Nephron (organoid): ENCODE results near the gene HES2.
A peak's percentile ranks its signal among the peaks of the same experiment; 100 is the strongest.
"Not testable (repeated sequence)": the region's sequence is repeated elsewhere in the genome, so short reads cannot be mapped to it uniquely, and the experiment has no call there.

Source experiments
- H3K27ac Mint-ChIP-seq, 3 experiments: 2 replicates each; pipeline ENCODE4 v1.8.0; 2020; ENCODE audit warnings: mixed read lengths in 3 of 3, mild to moderate bottlenecking in 2 of 3, moderate library complexity in 1 of 3
- H3K27me3 Mint-ChIP-seq: 2 replicates; pipeline ENCODE4 v1.8.0; 2021; ENCODE audit warnings: low read depth, mild to moderate bottlenecking, moderate library complexity, mixed read lengths
- H3K36me3 Mint-ChIP-seq: 2 replicates; pipeline ENCODE4 v1.8.0; 2020; ENCODE audit warnings: low read depth, mixed read lengths
- H3K4me1 Mint-ChIP-seq: 2 replicates; pipeline ENCODE4 v1.8.0; 2020; ENCODE audit warnings: mixed read lengths
- H3K4me3 Mint-ChIP-seq, 3 experiments: 2 replicates each; pipeline ENCODE4 v1.8.0; 2020; ENCODE audit warnings: mild to moderate bottlenecking in 3 of 3, mixed read lengths in 3 of 3, moderate library complexity in 2 of 3
- H3K9me3 Mint-ChIP-seq: 2 replicates; pipeline ENCODE4 v1.8.0; 2020; ENCODE audit warnings: mixed read lengths
- CTCF ChIP-seq, 3 experiments: fragments of 200-600 bp; sonication (generic); IDR thresholded peaks; one replicate each; pipeline ENCODE4 v1.5.0; 2021; ENCODE audit warnings: antibody characterized with exemption in 3 of 3; ENCODE audit not compliant: unreplicated experiment in 3 of 3

The HES2 gene

GRCh38 chr1:6443339-6444115 is 23.8 kb upstream of the HES2 start:
- H3K27me3 Mint-ChIP-seq, result peaks cover 66% of the 10 kb centered on the region
- H3K4me1 Mint-ChIP-seq, result no peaks in the 10 kb centered on the region
- H3K27ac Mint-ChIP-seq, result no peak overlapping the region
- TF ChIP-seq CTCF (IDR thresholded peaks at IDR 0.05; ENCODE audit: unreplicated experiment in 3 of 3), result no peak
- no peaks in the 10 kb centered on the region for H3K9me3 Mint-ChIP-seq
- H3K36me3 Mint-ChIP-seq, result no peaks in the 10 kb centered on the region
- no peak overlapping the region for H3K4me3 Mint-ChIP-seq

DNA sequence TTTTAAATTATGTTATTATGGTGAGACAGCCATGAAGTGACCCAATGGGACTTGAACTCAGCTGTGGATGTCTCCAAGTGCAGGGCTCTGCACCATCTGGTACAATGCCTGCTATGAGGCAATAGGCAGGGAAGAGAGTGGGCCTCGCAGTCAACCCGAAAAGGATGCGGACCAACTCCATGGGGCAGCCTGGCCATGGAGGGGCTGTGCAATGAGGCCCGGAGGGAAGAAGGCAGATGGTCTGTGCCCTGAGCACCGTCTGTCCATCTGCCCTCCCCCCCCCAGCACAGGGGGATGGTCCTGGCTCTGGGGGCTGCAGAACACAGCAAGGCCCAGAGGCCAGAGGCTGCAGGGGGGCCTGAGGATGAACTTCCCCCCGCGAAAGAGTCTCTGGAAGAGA is 21.9 kb upstream of the HES2 start:
- no peak for TF ChIP-seq CTCF (IDR thresholded peaks at IDR 0.05; ENCODE audit: unreplicated experiment in 3 of 3)
- no peak overlapping the region for H3K27ac Mint-ChIP-seq
- H3K9me3 Mint-ChIP-seq, result no peaks in the 10 kb centered on the region
- no peak overlapping the region for H3K4me3 Mint-ChIP-seq
- no peaks in the 10 kb centered on the region for H3K4me1 Mint-ChIP-seq
- peaks cover 70% of the 10 kb centered on the region for H3K27me3 Mint-ChIP-seq
- H3K36me3 Mint-ChIP-seq, result no peaks in the 10 kb centered on the region

GRCh38 chr1:6440198-6441126 is 20.7 kb upstream of the HES2 start:
- H3K27ac Mint-ChIP-seq, result no peak overlapping the region
- no peaks in the 10 kb centered on the region for H3K36me3 Mint-ChIP-seq
- H3K9me3 Mint-ChIP-seq, result no peaks in the 10 kb centered on the region
- peak overlapping the region in 2 of 3 experiments; percentile 21 to 35 for H3K4me3 Mint-ChIP-seq
- peak; percentile 29 to 56 (median 31) for TF ChIP-seq CTCF (IDR thresholded peaks at IDR 0.05; ENCODE audit: unreplicated experiment in 3 of 3)
- no peaks in the 10 kb centered on the region for H3K4me1 Mint-ChIP-seq
- peaks cover 60% of the 10 kb centered on the region for H3K27me3 Mint-ChIP-seq

DNA sequence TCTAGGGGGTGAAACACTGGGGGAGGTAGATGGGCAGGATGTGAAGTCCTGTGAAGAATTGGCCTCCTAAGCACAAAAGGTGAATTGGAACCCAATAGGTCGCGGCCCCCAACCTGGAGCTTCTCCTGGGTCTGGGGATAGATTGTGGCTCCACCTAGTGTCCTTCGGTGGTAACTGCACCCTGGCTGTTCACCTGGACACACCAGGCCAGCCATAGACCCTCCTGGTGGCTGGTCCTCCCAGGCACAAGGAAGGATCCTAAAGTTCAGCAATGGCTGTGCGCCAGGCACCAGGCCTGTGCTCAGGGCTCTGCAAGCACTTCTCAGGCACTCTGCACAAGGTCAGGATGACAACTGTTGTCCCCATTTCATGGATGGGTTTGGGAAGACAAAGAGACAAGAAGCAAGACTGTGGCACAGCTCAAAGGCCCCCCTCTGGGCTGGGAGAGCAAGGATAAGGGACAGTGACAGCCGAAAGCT is 18.4 kb upstream of the HES2 start:
- peaks cover 10% of the 10 kb centered on the region for H3K4me1 Mint-ChIP-seq
- H3K9me3 Mint-ChIP-seq, result no peaks in the 10 kb centered on the region
- TF ChIP-seq CTCF (IDR thresholded peaks at IDR 0.05; ENCODE audit: unreplicated experiment in 3 of 3), result peak; percentile 94 to 95 (median 94)
- peaks cover 59% of the 10 kb centered on the region for H3K27me3 Mint-ChIP-seq
- peak overlapping the region in 1 of 3 experiments; percentile 45 for H3K27ac Mint-ChIP-seq
- H3K4me3 Mint-ChIP-seq, result peak overlapping the region in 1 of 3 experiments; percentile 54
- H3K36me3 Mint-ChIP-seq, result no peaks in the 10 kb centered on the region

GRCh38 chr1:6437012-6437700 is 17.4 kb upstream of the HES2 start:
- peaks cover 56% of the 10 kb centered on the region for H3K27me3 Mint-ChIP-seq
- H3K36me3 Mint-ChIP-seq, H3K4me3 Mint-ChIP-seq, H3K4me1 Mint-ChIP-seq, H3K27ac Mint-ChIP-seq, H3K9me3 Mint-ChIP-seq: not testable (repeated sequence)
- TF ChIP-seq CTCF (IDR thresholded peaks at IDR 0.05; ENCODE audit: unreplicated experiment in 3 of 3), result peak in 2 of 3 experiments; percentile 12 to 36

GRCh38 chr1:6436277-6436676 is 16.6 kb upstream of the HES2 start:
- H3K27me3 Mint-ChIP-seq, result peaks cover 48% of the 10 kb centered on the region
- H3K4me3 Mint-ChIP-seq, H3K27ac Mint-ChIP-seq, H3K4me1 Mint-ChIP-seq, H3K36me3 Mint-ChIP-seq, H3K9me3 Mint-ChIP-seq: not testable (repeated sequence)
